ENCODE data around the gene ZRANB2. TPM values are rescaled to one million over a fixed set of nuclear protein-coding genes. Genes with fewer than 3 reads are reported as not detected.

Gene ZRANB2
- total RNA-seq, 1 experiment from 2014 or later, result 103 TPM

DNA sequence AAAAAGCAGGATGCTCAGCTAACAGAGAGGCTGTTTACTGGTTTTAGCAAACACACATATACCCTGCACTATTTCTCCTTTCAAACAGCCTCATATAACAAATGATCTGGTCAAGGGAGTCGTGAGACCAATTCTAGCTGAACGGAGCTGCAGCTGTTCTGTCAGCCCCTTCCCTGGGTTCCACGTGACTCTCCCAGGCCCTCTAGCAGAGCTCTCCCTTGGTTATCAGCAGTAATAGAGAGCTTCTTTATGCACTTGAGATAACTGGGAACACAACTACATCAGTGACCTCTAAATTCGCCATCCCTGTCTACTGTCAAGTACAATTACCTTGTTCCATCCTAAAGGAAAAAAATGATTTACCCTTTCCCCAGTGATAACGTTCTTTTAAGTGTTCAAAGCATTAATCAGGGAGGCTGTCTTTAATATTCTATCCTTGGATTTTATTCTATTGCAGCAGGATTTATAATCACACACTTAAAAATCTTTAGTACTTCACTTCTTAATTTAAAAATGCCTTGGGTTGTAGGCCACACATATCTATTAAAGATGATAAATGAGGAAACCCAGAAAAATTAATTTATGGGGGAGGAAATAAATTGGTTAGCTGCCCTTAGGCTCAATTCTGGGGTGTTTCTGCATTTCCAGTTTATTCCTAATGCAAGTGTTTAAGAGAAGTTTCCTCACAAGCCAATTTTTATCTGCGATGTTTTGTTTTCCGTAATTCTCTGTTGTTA lies 61.4 kb downstream of the ZRANB2 start:
- no peak for DNase-seq
- H2BK5ac ChIP-seq (ENCODE audit: insufficient read length, low read length), result no peak overlapping the region
- no peak overlapping the region for H3K27ac ChIP-seq (ENCODE audit: insufficient read length, low read depth, low read length)
- H3K79me2 ChIP-seq (ENCODE audit: insufficient read depth, low read length), result no peaks in the 10 kb centered on the region
- no peak overlapping the region for H3K9ac ChIP-seq (ENCODE audit: extremely low read depth, insufficient read length, low read length)
- no peak overlapping the region for H2BK15ac ChIP-seq (ENCODE audit: low read depth, low read length)
- no peaks in the 10 kb centered on the region for H4K20me1 ChIP-seq (ENCODE audit: control insufficient read depth, insufficient read depth, insufficient read length)
- no peaks in the 10 kb centered on the region for H3K23me2 ChIP-seq (ENCODE audit: insufficient read length, low read depth, low read length, poor library complexity, severe bottlenecking)
- no peak overlapping the region for H4K8ac ChIP-seq (replicated peaks; ENCODE audit: insufficient read length, low read depth, low read length)
- Mint-ChIP-seq H3K4me3 (no peak overlapping the region), H3K27ac (no peak overlapping the region), H3K27me3 (ENCODE audit: low read depth) (no peaks in the 10 kb centered on the region), H3K9me3 (no peaks in the 10 kb centered on the region), H3K36me3 (ENCODE audit: insufficient read depth in 1 of 3, low read depth in 3 of 3) (no peaks in the 10 kb centered on the region), H3K4me1 (no peaks in the 10 kb centered on the region)
- H2BK20ac ChIP-seq (ENCODE audit: low read depth, low read length, poor library complexity, severe bottlenecking), result no peak overlapping the region
- no peak overlapping the region for H3K23ac ChIP-seq (ENCODE audit: insufficient read length, low read depth, low read length)
- H3K18ac ChIP-seq (ENCODE audit: insufficient read length, low read depth, low read length), result no peak overlapping the region
- H3T11ph ChIP-seq (ENCODE audit: low read length), result no peak overlapping the region
- TF ChIP-seq, protein P1, sequence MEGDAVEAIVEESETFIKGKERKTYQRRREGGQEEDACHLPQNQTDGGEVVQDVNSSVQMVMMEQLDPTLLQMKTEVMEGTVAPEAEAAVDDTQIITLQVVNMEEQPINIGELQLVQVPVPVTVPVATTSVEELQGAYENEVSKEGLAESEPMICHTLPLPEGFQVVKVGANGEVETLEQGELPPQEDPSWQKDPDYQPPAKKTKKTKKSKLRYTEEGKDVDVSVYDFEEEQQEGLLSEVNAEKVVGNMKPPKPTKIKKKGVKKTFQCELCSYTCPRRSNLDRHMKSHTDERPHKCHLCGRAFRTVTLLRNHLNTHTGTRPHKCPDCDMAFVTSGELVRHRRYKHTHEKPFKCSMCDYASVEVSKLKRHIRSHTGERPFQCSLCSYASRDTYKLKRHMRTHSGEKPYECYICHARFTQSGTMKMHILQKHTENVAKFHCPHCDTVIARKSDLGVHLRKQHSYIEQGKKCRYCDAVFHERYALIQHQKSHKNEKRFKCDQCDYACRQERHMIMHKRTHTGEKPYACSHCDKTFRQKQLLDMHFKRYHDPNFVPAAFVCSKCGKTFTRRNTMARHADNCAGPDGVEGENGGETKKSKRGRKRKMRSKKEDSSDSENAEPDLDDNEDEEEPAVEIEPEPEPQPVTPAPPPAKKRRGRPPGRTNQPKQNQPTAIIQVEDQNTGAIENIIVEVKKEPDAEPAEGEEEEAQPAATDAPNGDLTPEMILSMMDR (conservative IDR thresholded peaks at IDR 0.05), result no peak
- no peak overlapping the region for H4K5ac ChIP-seq (ENCODE audit: insufficient read length, low read depth, low read length)
- H2BK12ac ChIP-seq (ENCODE audit: insufficient read length, low read depth, low read length), result no peak overlapping the region
- no CpG with 5 or more reads among the region's 7 CpGs for WGBS (ENCODE audit: extremely low coverage, insufficient read length, low lambda C conversion rate)
- no peak overlapping the region for H3K4me2 ChIP-seq (ENCODE audit: insufficient read depth, insufficient read length, low read length)
- no peaks in the 10 kb centered on the region for H3K27me3 ChIP-seq (ENCODE audit: insufficient read depth, low read length)
- H2BK120ac ChIP-seq (ENCODE audit: low read depth, low read length, poor library complexity, severe bottlenecking), result no peak overlapping the region
- H3K4me1 ChIP-seq (ENCODE audit: insufficient read depth, low read length), result no peaks in the 10 kb centered on the region
- H4K91ac ChIP-seq (ENCODE audit: insufficient read length, low read depth, low read length), result no peak overlapping the region
- H3K4ac ChIP-seq (ENCODE audit: low read depth, low read length), result no peak overlapping the region
- no peak overlapping the region for H2AFZ ChIP-seq (ENCODE audit: low read length)
- H3K79me1 ChIP-seq (ENCODE audit: insufficient read depth, low read depth, low read length, poor library complexity, severe bottlenecking), result no peaks in the 10 kb centered on the region
- no peaks in the 10 kb centered on the region for H3K9me3 ChIP-seq (ENCODE audit: control insufficient read depth, low read depth, low read length)
- H3K14ac ChIP-seq (ENCODE audit: insufficient read depth, low read length), result no peak overlapping the region
- no peak overlapping the region for H2AK5ac ChIP-seq (ENCODE audit: insufficient read length, low read length)
- no peak overlapping the region for H3K56ac ChIP-seq (ENCODE audit: insufficient read length, low read depth, low read length)
